H1 (cell line): ENCODE data around the gene DDX23. TPM values are rescaled to one million over a fixed set of nuclear protein-coding genes. Genes with fewer than 3 reads are reported as not detected.

ENCODE experiments used
- CTCF ChIA-PET: fragments of 300-600 bp; sonication (Branson Sonifier 250); formaldehyde crosslinking; loops from one replicate; lab custom pipeline; 2021; ENCODE audit not compliant: partially characterized antibody; lab: Charles Lee
- POLR2A ChIA-PET: fragments of 300-600 bp; sonication (Branson Sonifier 250); formaldehyde crosslinking; loops from one replicate; lab custom pipeline; 2021; ENCODE audit warnings: inconsistent platforms; ENCODE audit not compliant: partially characterized antibody; lab: Charles Lee
- DNase-seq, 2 experiments: peaks; one replicate each; pipeline versions ENCODE4 v3.0.0 to v3.0.0-alpha.2; 2010 to 2022; ENCODE audit warnings: low spot score in 2 of 2, low read depth in 1 of 2, mixed read lengths in 1 of 2
- FAIRE-seq: peaks from 2 replicates; lab custom pipeline; 2011; peaks lifted over from hg19 to GRCh38; lab: Jason Lieb, UNC
- H2AFZ ChIP-seq: 2 replicates; pipeline ENCODE4 v1.8.1; 2012; ENCODE audit warnings: low read length, inconsistent platforms
- H2AK5ac ChIP-seq: 2 replicates; pipeline ENCODE4 v1.6.1; 2013; ENCODE audit warnings: low read depth, low read length
- H2BK120ac ChIP-seq: replicated peaks from 2 replicates; pipeline ENCODE3; 2013; ENCODE audit warnings: low read depth, low read length, inconsistent platforms
- H2BK12ac ChIP-seq: 2 replicates; pipeline ENCODE4 v1.6.1; 2013; ENCODE audit warnings: low read depth, low read length
- H2BK15ac ChIP-seq: 2 replicates; pipeline ENCODE4 v1.6.1; 2013; ENCODE audit warnings: low read length
- H2BK20ac ChIP-seq: 2 replicates; pipeline ENCODE4 v1.6.1; 2013; ENCODE audit warnings: low read length
- H2BK5ac ChIP-seq: 2 replicates; pipeline ENCODE4 v1.6.1; 2013; ENCODE audit warnings: low read depth, low read length
- H3K14ac ChIP-seq: 2 replicates; pipeline ENCODE4 v1.6.1; 2013; ENCODE audit warnings: inconsistent platforms; ENCODE audit not compliant: insufficient read length
- H3K18ac ChIP-seq: 2 replicates; pipeline ENCODE4 v1.6.1; 2013; ENCODE audit warnings: low read length; ENCODE audit errors: extremely low read depth
- H3K23ac ChIP-seq: 2 replicates; pipeline ENCODE4 v1.6.1; 2013; ENCODE audit warnings: inconsistent platforms; ENCODE audit not compliant: insufficient read length
- H3K23me2 ChIP-seq: 2 replicates; pipeline ENCODE4 v1.6.1; 2013; ENCODE audit warnings: low read depth, low read length
- H3K27ac ChIP-seq: 2 replicates; pipeline ENCODE4 v1.6.1; 2011; ENCODE audit warnings: low read depth, low read length, inconsistent platforms
- H3K27me3 ChIP-seq, 4 experiments: replicated peaks in 1 of 4; 1 replicate in 1 of 4; 2 replicates in 3 of 4; pipeline versions ENCODE4 v1.6.1 to v1.8.1; 2011 to 2013; ENCODE audit warnings: low read length in 3 of 4, mild to moderate bottlenecking in 3 of 4, inconsistent platforms in 2 of 4, mixed read lengths in 2 of 4, moderate library complexity in 1 of 4; ENCODE audit not compliant: control insufficient read depth in 3 of 4, insufficient read depth in 3 of 4; ENCODE audit errors: extremely low read depth in 1 of 4
- H3K36me3 ChIP-seq, 4 experiments: 2 replicates each; pipeline versions ENCODE4 v1.6.1 to v1.8.1; 2011 to 2013; ENCODE audit warnings: mild to moderate bottlenecking in 4 of 4, low read length in 3 of 4, moderate library complexity in 2 of 4, control low read depth in 1 of 4, inconsistent platforms in 1 of 4; ENCODE audit not compliant: insufficient read depth in 4 of 4, control insufficient read depth in 2 of 4
- H3K4ac ChIP-seq: replicated peaks from 2 replicates; pipeline ENCODE3; 2013; ENCODE audit warnings: low read length, low read depth, mixed read lengths, inconsistent platforms; ENCODE audit not compliant: insufficient read length
- H3K4me1 ChIP-seq, 4 experiments: replicated peaks in 1 of 4; 1 replicate in 1 of 4; 2 replicates in 3 of 4; pipeline versions ENCODE4 v1.6.1 to v1.8.1; 2011 to 2013; ENCODE audit warnings: low read length in 3 of 4, inconsistent platforms in 2 of 4, mixed read lengths in 1 of 4; ENCODE audit not compliant: insufficient read depth in 4 of 4, control insufficient read depth in 3 of 4
- H3K4me2 ChIP-seq, 2 experiments: 2 replicates each; pipeline versions ENCODE4 v1.6.1 to v1.8.1; 2011 to 2013; ENCODE audit warnings: low read depth in 2 of 2, low read length in 2 of 2, control low read depth in 1 of 2, inconsistent platforms in 1 of 2, mild to moderate bottlenecking in 1 of 2; ENCODE audit not compliant: insufficient read depth in 1 of 2
- H3K4me3 ChIP-seq, 4 experiments: fragments of 200-600, 300-600 bp in 1 of 4; sonication (generic), shearing (Covaris generic), sonication (Bioruptor Twin) in 1 of 4; 2 replicates each; pipeline versions ENCODE4 v1.5.1 to v1.8.1; 2011 to 2016; ENCODE audit warnings: low read length in 4 of 4, low read depth in 3 of 4, control low read depth in 2 of 4, inconsistent platforms in 2 of 4, mild to moderate bottlenecking in 2 of 4, mixed read lengths in 1 of 4, moderate library complexity in 1 of 4; ENCODE audit not compliant: insufficient read depth in 2 of 4; ENCODE audit errors: extremely low read depth in 1 of 4
- H3K56ac ChIP-seq: replicated peaks from 2 replicates; pipeline ENCODE3; 2013; ENCODE audit warnings: low read depth, mild to moderate bottlenecking, mixed read lengths, low read length, inconsistent platforms; ENCODE audit not compliant: insufficient read length
- H3K79me1 ChIP-seq: 2 replicates; pipeline ENCODE4 v1.6.1; 2013; ENCODE audit warnings: low read depth, low read length, control low read depth
- H3K79me2 ChIP-seq, 2 experiments: 2 replicates each; pipeline versions ENCODE4 v1.6.1 to v1.8.1; 2012 to 2013; ENCODE audit warnings: low read length in 2 of 2, mild to moderate bottlenecking in 2 of 2, inconsistent platforms in 1 of 2; ENCODE audit not compliant: insufficient read depth in 2 of 2, control insufficient read depth in 1 of 2
- H3K9ac ChIP-seq, 4 experiments: replicated peaks in 1 of 4; 1 replicate in 1 of 4; 2 replicates in 3 of 4; pipeline versions ENCODE4 v1.6.1 to v1.8.1; 2011 to 2013; ENCODE audit warnings: low read depth in 3 of 4, low read length in 3 of 4, control low read depth in 2 of 4, mild to moderate bottlenecking in 2 of 4, moderate library complexity in 2 of 4, inconsistent platforms in 1 of 4; ENCODE audit errors: extremely low read depth in 1 of 4
- H3K9me3 ChIP-seq, 2 experiments: 2 replicates each; pipeline versions ENCODE4 v1.6.1 to v1.8.1; 2012 to 2013; ENCODE audit warnings: mild to moderate bottlenecking in 2 of 2, moderate library complexity in 2 of 2, control low read depth in 1 of 2, inconsistent platforms in 1 of 2, low read depth in 1 of 2, low read length in 1 of 2, mixed read lengths in 1 of 2; ENCODE audit not compliant: insufficient read depth in 2 of 2
- H4K20me1 ChIP-seq, 2 experiments: replicated peaks in 1 of 2; 2 replicates each; pipeline versions ENCODE3 to v1.8.1; 2011 to 2013; ENCODE audit warnings: inconsistent platforms in 2 of 2, low read length in 2 of 2, mild to moderate bottlenecking in 1 of 2; ENCODE audit not compliant: insufficient read depth in 2 of 2, control insufficient read depth in 1 of 2
- H4K5ac ChIP-seq: 2 replicates; pipeline ENCODE4 v1.6.1; 2013; ENCODE audit warnings: low read length, low read depth, mixed read lengths, inconsistent platforms; ENCODE audit not compliant: insufficient read length
- H4K8ac ChIP-seq: 2 replicates; pipeline ENCODE4 v1.8.0; 2013; ENCODE audit warnings: mild to moderate bottlenecking, moderate library complexity, low read length, inconsistent platforms; ENCODE audit not compliant: insufficient read depth; ENCODE audit errors: extremely low read depth
- H4K91ac ChIP-seq: replicated peaks from 2 replicates; pipeline ENCODE3; 2013; ENCODE audit warnings: low read length, mixed read lengths, inconsistent platforms; ENCODE audit not compliant: insufficient read length
- ASH2L ChIP-seq: fragments of 200-600, 300-600 bp; sonication (generic); IDR thresholded peaks from one replicate; pipeline ENCODE4 v1.7.1; 2017; ENCODE audit warnings: low read length
- CBX8 ChIP-seq: fragments of 300-800, 300-1000 bp; sonication (generic); IDR thresholded peaks from 2 replicates; pipeline ENCODE4 v1.7.1; 2016; ENCODE audit warnings: low read depth, low read length, borderline replicate concordance
- CEBPB ChIP-seq: IDR thresholded peaks from 2 replicates; pipeline ENCODE4 v1.6.1; 2012; ENCODE audit warnings: low read depth, low read length
- KDM4A ChIP-seq: IDR thresholded peaks from one replicate; pipeline ENCODE4 v1.7.1; 2012; ENCODE audit warnings: low read depth, mild to moderate bottlenecking, moderate library complexity, low read length, inconsistent platforms; ENCODE audit not compliant: severe bottlenecking
- RBBP5 ChIP-seq: IDR thresholded peaks from 2 replicates; pipeline ENCODE4 v1.7.1; 2012; ENCODE audit warnings: low read depth, mild to moderate bottlenecking, inconsistent platforms, low read length, moderate library complexity, borderline replicate concordance
- RNF2 ChIP-seq: fragments of 200-900, 300-1000 bp; sonication (generic); IDR thresholded peaks from 2 replicates; pipeline ENCODE4 v1.7.1; 2016; ENCODE audit warnings: borderline replicate concordance, low read depth, mild to moderate bottlenecking, antibody characterized with exemption, low read length; ENCODE audit not compliant: poor library complexity, severe bottlenecking; ENCODE audit errors: missing control alignments
- SP1 ChIP-seq: IDR thresholded peaks from 2 replicates; pipeline ENCODE4 v1.6.1; 2011; ENCODE audit warnings: low read depth, low read length
- SP4 ChIP-seq: IDR thresholded peaks from 2 replicates; pipeline ENCODE4 v1.6.1; 2012; ENCODE audit warnings: low read length, inconsistent platforms
- TBP ChIP-seq: IDR thresholded peaks from 2 replicates; pipeline ENCODE4 v1.6.1; 2011; ENCODE audit warnings: low read depth, low read length, improper control_type of control experiment
- WGBS, 2 experiments: shearing (Covaris generic) in 1 of 2; methylation state at CpG; one replicate each; pipeline versions ENCODE4 v1.1.6 to v1.1.7; 2013 to 2015; ENCODE audit warnings: low lambda C conversion rate in 2 of 2, mixed read lengths in 2 of 2, inconsistent platforms in 1 of 2, low coverage in 1 of 2, missing lambda C conversion rate in 1 of 2; ENCODE audit not compliant: insufficient replicate concordance in 2 of 2, insufficient coverage in 1 of 2, insufficient read length in 1 of 2; ENCODE audit errors: extremely low coverage in 1 of 2, missing lambda C conversion rate in 1 of 2; 5-methylcytosine and 5-hydroxymethylcytosine counted together
- polyA plus RNA-seq, 7 experiments: library from polyadenylated mRNA; depleted of rRNA in 3 of 7; stranded (reverse) in 5 of 7; unstranded in 2 of 7; fragments of >200 nt in 5 of 7; fragments of 200-250 nt in 2 of 7; gene quantifications; 1 replicate in 5 of 7; 2 replicates in 1 of 7; 4 replicates in 1 of 7; pipeline versions ENCODE4 v1.2.1 to v1.2.3, GENCODE V29; 2011 to 2013; ENCODE audit warnings: missing spikeins in 2 of 7, mixed read lengths in 2 of 7
- total RNA-seq: library from RNA; stranded (reverse); fragmentation: NEBNext Ultra II Directional; extraction: Animal tissue kit (Norgen Biotek cat#: 25700); gene quantifications from 2 replicates; pipeline ENCODE4 v1.2.1, GENCODE V29; 2021
- TF ChIP-seq, protein P1 (sequence below): IDR thresholded peaks from 2 replicates; pipeline ENCODE4 v1.6.1; 2012; ENCODE audit warnings: low read length, inconsistent platforms

DDX23 gene
- total and polyA plus RNA-seq, 2 of the 8 experiments (the other 6 are each of a cell fraction or from before 2014, with no cell fraction given): 43.5 to 107 TPM

DNA sequence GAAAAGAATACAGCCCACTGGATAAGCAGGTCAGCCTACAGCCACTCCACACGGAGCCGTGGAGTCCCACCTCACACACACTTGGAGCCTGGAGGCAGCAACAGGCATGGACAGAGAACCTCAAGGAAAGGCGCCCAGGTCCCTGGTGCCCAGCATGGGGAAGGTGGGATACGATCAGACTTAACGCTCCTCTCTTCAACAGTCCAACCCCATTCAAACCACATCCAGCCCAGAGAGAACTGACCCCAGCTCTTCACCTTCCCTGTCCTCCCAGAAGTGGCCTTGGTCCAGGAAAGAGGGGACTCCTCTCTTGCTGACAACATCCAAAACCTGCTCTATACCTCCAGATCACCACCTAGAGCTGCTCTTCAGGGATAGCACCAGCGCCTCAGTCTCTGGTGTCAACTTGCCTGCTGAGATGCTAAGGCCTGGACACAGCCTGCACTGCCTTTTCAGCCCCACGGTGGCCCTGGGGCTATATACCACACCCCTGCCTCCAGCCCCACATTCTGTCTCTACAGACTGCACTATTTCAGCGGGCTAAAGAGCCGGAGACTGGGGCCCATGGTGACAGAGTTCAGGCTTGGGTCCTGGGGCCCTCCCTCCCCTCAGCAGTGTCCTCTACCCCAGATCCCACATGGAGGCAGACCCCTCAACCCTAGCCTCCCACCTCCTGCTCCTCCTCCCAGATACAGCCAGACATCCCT lies 70.1 kb downstream of the DDX23 start:
- no peak overlapping the region for H3K4ac ChIP-seq
- peaks cover 0 to 7% (median 1%) of the 10 kb centered on the region in 4 experiments; a peak in 3 of 8 replicates for H3K36me3 ChIP-seq
- H3K27me3 ChIP-seq: no peaks in the 10 kb centered on the region
- H3K4me3 ChIP-seq: no peak overlapping the region
- no peak overlapping the region for H4K91ac ChIP-seq
- H4K8ac ChIP-seq: no peak overlapping the region
- H3K56ac ChIP-seq: no peak overlapping the region
- peaks cover 0 to 7% of the 10 kb centered on the region in 2 experiments for H4K20me1 ChIP-seq
- no peak overlapping the region for H2BK120ac ChIP-seq
- WGBS, 2 experiments: 89% methylated on average over 9 of the region's 9 CpGs; no CpG with 5 or more reads in 1 of the 2 experiments
- H2BK15ac ChIP-seq: no peak overlapping the region
- H3K18ac ChIP-seq: no peak overlapping the region
- H3K79me2 ChIP-seq: peaks cover 0 to 10% of the 10 kb centered on the region in 2 experiments; a peak in 2 of 4 replicates
- no peak overlapping the region for H3K14ac ChIP-seq
- DNase-seq (no peak), FAIRE-seq (no peak)
- no peak overlapping the region for H3K27ac ChIP-seq
- no peak overlapping the region for H2AK5ac ChIP-seq
- H3K23me2 ChIP-seq: no peaks in the 10 kb centered on the region
- peaks cover 0 to 12% (median 9%) of the 10 kb centered on the region in 4 experiments; a peak in 6 of 7 replicates for H3K4me1 ChIP-seq
- H2BK12ac ChIP-seq: no peak overlapping the region
- POLR2A ChIA-PET: interaction anchor here (0.8 to 3.0 kb wide), 4 partner anchors 8 to 59 kb away, joined by 3 to 12 read pairs (median 5); partner anchors contain the start of gene ADCY6
- H4K5ac ChIP-seq: no peak overlapping the region
- CTCF ChIA-PET: interaction anchor here (0.9 to 2.7 kb wide), 7 partner anchors 9 to 33 kb away, joined by 3 to 21 read pairs (median 3); no protein-coding TSS in a partner anchor
- peaks cover 9% of the 10 kb centered on the region for H3K79me1 ChIP-seq
- no peak overlapping the region for H2AFZ ChIP-seq
- no peak overlapping the region for H2BK20ac ChIP-seq
- H3K4me2 ChIP-seq: no peak overlapping the region
- H3K9me3 ChIP-seq: no peaks in the 10 kb centered on the region
- no peak overlapping the region for H3K23ac ChIP-seq
- H3K9ac ChIP-seq: no peak overlapping the region
- H2BK5ac ChIP-seq: no peak overlapping the region
- TF ChIP-seq KDM4A (no peak), SP4 (no peak), ASH2L (no peak), CEBPB (no peak), RNF2 (no peak), RBBP5 (no peak), SP1 (no peak), TBP (no peak), CBX8 (no peak)
- TF ChIP-seq, protein P1, sequence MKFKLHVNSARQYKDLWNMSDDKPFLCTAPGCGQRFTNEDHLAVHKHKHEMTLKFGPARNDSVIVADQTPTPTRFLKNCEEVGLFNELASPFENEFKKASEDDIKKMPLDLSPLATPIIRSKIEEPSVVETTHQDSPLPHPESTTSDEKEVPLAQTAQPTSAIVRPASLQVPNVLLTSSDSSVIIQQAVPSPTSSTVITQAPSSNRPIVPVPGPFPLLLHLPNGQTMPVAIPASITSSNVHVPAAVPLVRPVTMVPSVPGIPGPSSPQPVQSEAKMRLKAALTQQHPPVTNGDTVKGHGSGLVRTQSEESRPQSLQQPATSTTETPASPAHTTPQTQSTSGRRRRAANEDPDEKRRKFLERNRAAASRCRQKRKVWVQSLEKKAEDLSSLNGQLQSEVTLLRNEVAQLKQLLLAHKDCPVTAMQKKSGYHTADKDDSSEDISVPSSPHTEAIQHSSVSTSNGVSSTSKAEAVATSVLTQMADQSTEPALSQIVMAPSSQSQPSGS: no peak
